Activated T-cell treated with anti-CD3 and anti-CD28 coated beads, Interleukin-2, amount 50 U/mL, for 48 hours (primary cell): Measurements from ENCODE around the gene LIPI.
"Not testable (repeated sequence)": the region's sequence is repeated elsewhere in the genome, so short reads cannot be mapped to it uniquely, and the experiment has no call there.

Source experiments
- DNase-seq, 2 experiments: peaks; one replicate each; pipeline ENCODE4 v3.0.0-alpha.2; 2020

The LIPI gene

GRCh38 chr21:14072761-14073535 lies 137.8 kb downstream of the LIPI start:
- DNase-seq: no peak

- no peak for DNase-seq
These were observed 138.6 kb downstream of the LIPI start for GRCh38 chr21:14071902-14072734.

GRCh38 chr21:14070968-14071367 lies 139.8 kb downstream of the LIPI start:
- DNase-seq: no peak

GRCh38 chr21:14070049-14070893 lies 140.5 kb downstream of the LIPI start:
- no peak for DNase-seq

GRCh38 chr21:14064296-14064645 lies 146.5 kb downstream of the LIPI start:
- no peak for DNase-seq

- DNase-seq: not testable (repeated sequence)
These were observed 147.0 kb downstream of the LIPI start for GRCh38 chr21:14063620-14064295.

- DNase-seq: not testable (repeated sequence)
These were observed 148.1 kb downstream of the LIPI start for GRCh38 chr21:14062684-14063083.

- DNase-seq: not testable (repeated sequence)
These were observed 148.9 kb downstream of the LIPI start for GRCh38 chr21:14061820-14062219.

GRCh38 chr21:14058995-14059627 lies 151.6 kb downstream of the LIPI start:
- DNase-seq: not testable (repeated sequence)
